Measurements from ENCODE around the gene EBF4. TPM values are rescaled to one million over a fixed set of nuclear protein-coding genes. Genes with fewer than 3 reads are reported as not detected.

EBF4 gene
- total RNA-seq (2014; rRNA removed) = 0.06 and 0.19 TPM in 2 replicates
- 0.60 TPM for polyA plus RNA-seq (2012)

GRCh38 chr20:2692036-2692885, at the start of gene EBF4:
Gene EBF4, plus strand, starts transcription at chr20:2692780. Its CDS starts 866 bp downstream, at chr20:2693646.
- no peak for DNase-seq (ENCODE audit: low read depth)

- no peak for DNase-seq (ENCODE audit: low read depth)
Measured at GRCh38 chr20:2643708-2644107, 48.9 kb upstream of the EBF4 start.

- peak; percentile 92 for DNase-seq (ENCODE audit: low read depth)
Measured at GRCh38 chr20:2651772-2652723, 40.5 kb upstream of the EBF4 start, which contains the start of gene NOP56. Gene NOP56, plus strand, starts transcription at chr20:2652632. Its CDS starts 29 bp downstream, at chr20:2652661.

GRCh38 chr20:2652724-2653555, 39.6 kb upstream of the EBF4 start:
- DNase-seq (ENCODE audit: low read depth) = no peak

- peak; percentile 12 for DNase-seq (ENCODE audit: low read depth)
Measured at GRCh38 chr20:2653556-2654383, 38.8 kb upstream of the EBF4 start.

- no peak for DNase-seq (ENCODE audit: low read depth)
Measured at GRCh38 chr20:2654384-2654822, 38.2 kb upstream of the EBF4 start.

GRCh38 chr20:2654831-2655230, 37.7 kb upstream of the EBF4 start:
- DNase-seq (ENCODE audit: low read depth) = no peak

GRCh38 chr20:2655331-2656116, 37.1 kb upstream of the EBF4 start:
- no peak for DNase-seq (ENCODE audit: low read depth)

GRCh38 chr20:2656471-2657117, 36.0 kb upstream of the EBF4 start:
- DNase-seq (ENCODE audit: low read depth) = no peak

GRCh38 chr20:2657241-2657640, 35.3 kb upstream of the EBF4 start:
- DNase-seq (ENCODE audit: low read depth) = no peak

GRCh38 chr20:2657674-2658073, 34.9 kb upstream of the EBF4 start:
- DNase-seq (ENCODE audit: low read depth) = no peak

- DNase-seq (ENCODE audit: low read depth) = peak; percentile 24
Measured at GRCh38 chr20:2658414-2659354, 33.9 kb upstream of the EBF4 start.

GRCh38 chr20:2659547-2659946, 33.0 kb upstream of the EBF4 start:
- DNase-seq (ENCODE audit: low read depth) = no peak

GRCh38 chr20:2663364-2663886, 29.2 kb upstream of the EBF4 start:
- DNase-seq (ENCODE audit: low read depth) = no peak

- peak; percentile 91 for DNase-seq (ENCODE audit: low read depth)
Measured at GRCh38 chr20:2663887-2664719, 28.5 kb upstream of the EBF4 start, which contains the start of gene IDH3B. Gene IDH3B, minus strand, starts transcription at chr20:2664216. Its CDS starts 28 bp downstream, at chr20:2664188.

GRCh38 chr20:2671977-2672376, 20.6 kb upstream of the EBF4 start:
- no peak for DNase-seq (ENCODE audit: low read depth)
